ENCODE measurements around the gene DAB2IP.

- TF ChIP-seq, protein P1, sequence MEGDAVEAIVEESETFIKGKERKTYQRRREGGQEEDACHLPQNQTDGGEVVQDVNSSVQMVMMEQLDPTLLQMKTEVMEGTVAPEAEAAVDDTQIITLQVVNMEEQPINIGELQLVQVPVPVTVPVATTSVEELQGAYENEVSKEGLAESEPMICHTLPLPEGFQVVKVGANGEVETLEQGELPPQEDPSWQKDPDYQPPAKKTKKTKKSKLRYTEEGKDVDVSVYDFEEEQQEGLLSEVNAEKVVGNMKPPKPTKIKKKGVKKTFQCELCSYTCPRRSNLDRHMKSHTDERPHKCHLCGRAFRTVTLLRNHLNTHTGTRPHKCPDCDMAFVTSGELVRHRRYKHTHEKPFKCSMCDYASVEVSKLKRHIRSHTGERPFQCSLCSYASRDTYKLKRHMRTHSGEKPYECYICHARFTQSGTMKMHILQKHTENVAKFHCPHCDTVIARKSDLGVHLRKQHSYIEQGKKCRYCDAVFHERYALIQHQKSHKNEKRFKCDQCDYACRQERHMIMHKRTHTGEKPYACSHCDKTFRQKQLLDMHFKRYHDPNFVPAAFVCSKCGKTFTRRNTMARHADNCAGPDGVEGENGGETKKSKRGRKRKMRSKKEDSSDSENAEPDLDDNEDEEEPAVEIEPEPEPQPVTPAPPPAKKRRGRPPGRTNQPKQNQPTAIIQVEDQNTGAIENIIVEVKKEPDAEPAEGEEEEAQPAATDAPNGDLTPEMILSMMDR (IDR thresholded peaks at IDR 0.05): no peak
- TF ChIP-seq POLR2A (IDR thresholded peaks at IDR 0.05): no peak
Measured at GRCh38 chr9:121662359-121662758, 10.9 kb downstream of the DAB2IP start.
